ENCODE data around the gene CRADD. TPM values are rescaled to one million over a fixed set of nuclear protein-coding genes. Genes with fewer than 3 reads are reported as not detected.

Gene CRADD
- polyA plus RNA-seq, 2 donors: 4.2 to 12.0 TPM

- Histone ChIP-seq H3K9me3 (ENCODE audit: control insufficient read depth in 2 of 2, insufficient read depth in 1 of 2, low read depth in 1 of 2, low read length in 1 of 2) (no peaks in the 10 kb centered on the region), H3K4me1 (ENCODE audit: control insufficient read depth in 2 of 2, insufficient read depth in 2 of 2, low read length in 1 of 2) (no peaks in the 10 kb centered on the region), H3K4me3 (ENCODE audit: low read depth in 1 of 2, low read length in 2 of 2) (no peak overlapping the region), H3K36me3 (ENCODE audit: control insufficient read depth in 2 of 2, insufficient read depth in 2 of 2, low read length in 1 of 2) (no peaks in the 10 kb centered on the region), H3K27ac (ENCODE audit: low read depth in 2 of 2, low read length in 1 of 2) (no peak overlapping the region), H3K27me3 (ENCODE audit: control insufficient read depth in 1 of 2, insufficient read depth in 2 of 2, low read length in 2 of 2) (no peaks in the 10 kb centered on the region)
- 93 to 95% methylated on average over 1 of the region's 1 CpG for WGBS, 2 donors
These were observed 26.5 kb upstream of the CRADD start for GRCh38 chr12:93650626-93651025.

DNA sequence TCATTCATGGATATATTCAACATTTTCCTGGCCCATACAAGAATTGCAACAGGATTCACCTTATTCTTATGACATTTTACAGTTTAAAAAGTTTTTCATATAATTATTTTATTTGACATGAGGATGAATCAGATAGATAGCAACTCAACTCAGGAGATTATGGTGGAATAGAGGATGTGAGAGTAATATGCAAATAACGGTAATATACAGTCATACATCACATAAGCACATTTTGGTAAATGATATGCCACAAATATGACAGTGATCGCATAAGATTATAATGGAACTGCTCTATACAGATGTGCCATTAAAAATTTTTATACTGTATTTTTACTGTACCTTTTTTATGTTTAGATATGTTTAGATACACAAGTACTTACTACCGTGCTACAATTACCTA, 24.1 kb upstream of the CRADD start:
- H3K27ac ChIP-seq (ENCODE audit: low read depth in 2 of 2, low read length in 1 of 2): no peak overlapping the region
- H3K4me3 ChIP-seq (ENCODE audit: low read depth in 1 of 2, low read length in 2 of 2): no peak overlapping the region
- no peaks in the 10 kb centered on the region for H3K9me3 ChIP-seq (ENCODE audit: control insufficient read depth in 2 of 2, insufficient read depth in 1 of 2, low read depth in 1 of 2, low read length in 1 of 2)
- H3K27me3 ChIP-seq (ENCODE audit: control insufficient read depth in 1 of 2, insufficient read depth in 2 of 2, low read length in 2 of 2): no peaks in the 10 kb centered on the region
- WGBS, 2 donors: 91 to 93% methylated on average over 3 of the region's 3 CpGs
- H3K36me3 ChIP-seq (ENCODE audit: control insufficient read depth in 2 of 2, insufficient read depth in 2 of 2, low read length in 1 of 2): no peaks in the 10 kb centered on the region
- H3K4me1 ChIP-seq (ENCODE audit: control insufficient read depth in 2 of 2, insufficient read depth in 2 of 2, low read length in 1 of 2): no peaks in the 10 kb centered on the region

DNA sequence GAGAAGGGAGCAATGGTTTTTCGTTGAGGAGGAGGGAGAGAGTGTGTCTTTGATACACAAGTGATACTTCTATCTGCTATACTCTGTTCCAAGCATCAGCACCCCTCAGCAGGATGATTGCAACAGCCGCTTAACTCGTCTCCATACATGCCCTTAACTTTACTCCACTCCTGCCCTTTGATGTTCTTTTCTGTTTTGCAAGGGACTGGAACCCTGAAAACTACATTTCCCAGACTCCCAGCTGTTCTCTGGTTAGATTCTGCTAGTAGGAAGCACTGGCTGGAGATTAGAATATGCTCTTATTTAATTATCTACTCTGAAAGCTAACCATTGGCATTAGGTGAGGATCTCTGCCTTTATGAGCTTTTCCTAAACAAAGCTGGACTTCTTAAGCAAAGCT, 23.5 kb upstream of the CRADD start:
- WGBS, 2 donors: 84% methylated on average over 3 of the region's 3 CpGs

GRCh38 chr12:93654421-93654820, 22.8 kb upstream of the CRADD start:
- no peak overlapping the region for H3K27ac ChIP-seq (ENCODE audit: low read depth in 2 of 2, low read length in 1 of 2)
- 91 to 93% methylated on average over 2 of the region's 2 CpGs for WGBS, 2 donors
- no peaks in the 10 kb centered on the region for H3K4me1 ChIP-seq (ENCODE audit: control insufficient read depth in 2 of 2, insufficient read depth in 2 of 2, low read length in 1 of 2)
- H3K27me3 ChIP-seq (ENCODE audit: control insufficient read depth in 1 of 2, insufficient read depth in 2 of 2, low read length in 2 of 2): no peaks in the 10 kb centered on the region
- H3K9me3 ChIP-seq (ENCODE audit: control insufficient read depth in 2 of 2, insufficient read depth in 1 of 2, low read depth in 1 of 2, low read length in 1 of 2): no peaks in the 10 kb centered on the region
- no peaks in the 10 kb centered on the region for H3K36me3 ChIP-seq (ENCODE audit: control insufficient read depth in 2 of 2, insufficient read depth in 2 of 2, low read length in 1 of 2)
- H3K4me3 ChIP-seq (ENCODE audit: low read depth in 1 of 2, low read length in 2 of 2): no peak overlapping the region

More for the DNA sequence above, 23.5 kb upstream of the CRADD start:
- H3K4me3 ChIP-seq (ENCODE audit: low read depth in 1 of 2, low read length in 2 of 2): no peak overlapping the region
- H3K27ac ChIP-seq (ENCODE audit: low read depth in 2 of 2, low read length in 1 of 2): no peak overlapping the region
- H3K27me3 ChIP-seq (ENCODE audit: control insufficient read depth in 1 of 2, insufficient read depth in 2 of 2, low read length in 2 of 2): no peaks in the 10 kb centered on the region
- no peaks in the 10 kb centered on the region for H3K9me3 ChIP-seq (ENCODE audit: control insufficient read depth in 2 of 2, insufficient read depth in 1 of 2, low read depth in 1 of 2, low read length in 1 of 2)
- no peaks in the 10 kb centered on the region for H3K4me1 ChIP-seq (ENCODE audit: control insufficient read depth in 2 of 2, insufficient read depth in 2 of 2, low read length in 1 of 2)
- no peaks in the 10 kb centered on the region for H3K36me3 ChIP-seq (ENCODE audit: control insufficient read depth in 2 of 2, insufficient read depth in 2 of 2, low read length in 1 of 2)

- WGBS, 2 donors: 92 to 93% methylated on average over 2 of the region's 2 CpGs
- H3K9me3 ChIP-seq (ENCODE audit: control insufficient read depth in 2 of 2, insufficient read depth in 1 of 2, low read depth in 1 of 2, low read length in 1 of 2): no peaks in the 10 kb centered on the region
- no peaks in the 10 kb centered on the region for H3K4me1 ChIP-seq (ENCODE audit: control insufficient read depth in 2 of 2, insufficient read depth in 2 of 2, low read length in 1 of 2)
- H3K4me3 ChIP-seq (ENCODE audit: low read depth in 1 of 2, low read length in 2 of 2): no peak overlapping the region
- H3K36me3 ChIP-seq (ENCODE audit: control insufficient read depth in 2 of 2, insufficient read depth in 2 of 2, low read length in 1 of 2): no peaks in the 10 kb centered on the region
- H3K27ac ChIP-seq (ENCODE audit: low read depth in 2 of 2, low read length in 1 of 2): no peak overlapping the region
- no peaks in the 10 kb centered on the region for H3K27me3 ChIP-seq (ENCODE audit: control insufficient read depth in 1 of 2, insufficient read depth in 2 of 2, low read length in 2 of 2)
These were observed 20.1 kb upstream of the CRADD start for GRCh38 chr12:93657071-93657470.

DNA sequence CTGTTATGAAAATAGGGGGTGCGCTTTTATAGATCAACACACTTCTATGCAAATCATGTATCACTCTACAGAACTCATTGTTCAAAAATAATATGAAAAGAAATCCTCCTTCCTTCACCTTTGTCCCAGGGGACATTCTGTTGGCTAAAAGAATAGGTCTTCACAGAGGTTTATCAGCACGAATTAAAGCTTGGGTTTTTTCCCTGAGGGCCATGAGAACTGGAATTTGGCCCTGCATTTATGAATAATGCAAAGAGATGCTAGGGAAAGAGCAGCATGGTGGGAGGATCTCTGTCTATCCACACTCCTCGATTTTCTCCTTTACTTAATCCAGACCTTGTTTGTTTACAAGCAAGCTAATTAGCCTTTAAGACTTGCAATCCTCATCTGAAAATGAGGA, 16.2 kb upstream of the CRADD start:
- no peaks in the 10 kb centered on the region for H3K36me3 ChIP-seq (ENCODE audit: control insufficient read depth in 2 of 2, insufficient read depth in 2 of 2, low read length in 1 of 2)
- no peak overlapping the region for H3K27ac ChIP-seq (ENCODE audit: low read depth in 2 of 2, low read length in 1 of 2)
- no peaks in the 10 kb centered on the region for H3K27me3 ChIP-seq (ENCODE audit: control insufficient read depth in 1 of 2, insufficient read depth in 2 of 2, low read length in 2 of 2)
- H3K9me3 ChIP-seq (ENCODE audit: control insufficient read depth in 2 of 2, insufficient read depth in 1 of 2, low read depth in 1 of 2, low read length in 1 of 2): no peaks in the 10 kb centered on the region
- H3K4me1 ChIP-seq (ENCODE audit: control insufficient read depth in 2 of 2, insufficient read depth in 2 of 2, low read length in 1 of 2): peaks cover 0 to 2% of the 10 kb centered on the region in 2 donors
- 54 to 59% methylated on average over 3 of the region's 3 CpGs for WGBS, 2 donors
- H3K4me3 ChIP-seq (ENCODE audit: low read depth in 1 of 2, low read length in 2 of 2): no peak overlapping the region

- Histone ChIP-seq H3K36me3 (ENCODE audit: control insufficient read depth in 2 of 2, insufficient read depth in 2 of 2, low read length in 1 of 2) (no peaks in the 10 kb centered on the region), H3K4me3 (ENCODE audit: low read depth in 1 of 2, low read length in 2 of 2) (no peak overlapping the region), H3K27me3 (ENCODE audit: control insufficient read depth in 1 of 2, insufficient read depth in 2 of 2, low read length in 2 of 2) (no peaks in the 10 kb centered on the region), H3K9me3 (ENCODE audit: control insufficient read depth in 2 of 2, insufficient read depth in 1 of 2, low read depth in 1 of 2, low read length in 1 of 2) (no peaks in the 10 kb centered on the region), H3K4me1 (ENCODE audit: control insufficient read depth in 2 of 2, insufficient read depth in 2 of 2, low read length in 1 of 2) (peaks cover 0 to 2% of the 10 kb centered on the region in 2 donors), H3K27ac (ENCODE audit: low read depth in 2 of 2, low read length in 1 of 2) (no peak overlapping the region)
- 83 to 85% methylated on average over 2 of the region's 2 CpGs for WGBS, 2 donors
These were observed 14.0 kb upstream of the CRADD start for GRCh38 chr12:93663006-93663728.

GRCh38 chr12:93663729-93664084, 13.5 kb upstream of the CRADD start:
- H3K27me3 ChIP-seq (ENCODE audit: control insufficient read depth in 1 of 2, insufficient read depth in 2 of 2, low read length in 2 of 2): no peaks in the 10 kb centered on the region
- 94 to 96% methylated on average over 4 of the region's 4 CpGs for WGBS, 2 donors
- H3K4me3 ChIP-seq (ENCODE audit: low read depth in 1 of 2, low read length in 2 of 2): no peak overlapping the region
- peaks cover 0 to 2% of the 10 kb centered on the region in 2 donors for H3K4me1 ChIP-seq (ENCODE audit: control insufficient read depth in 2 of 2, insufficient read depth in 2 of 2, low read length in 1 of 2)
- H3K27ac ChIP-seq (ENCODE audit: low read depth in 2 of 2, low read length in 1 of 2): no peak overlapping the region
- no peaks in the 10 kb centered on the region for H3K36me3 ChIP-seq (ENCODE audit: control insufficient read depth in 2 of 2, insufficient read depth in 2 of 2, low read length in 1 of 2)
- H3K9me3 ChIP-seq (ENCODE audit: control insufficient read depth in 2 of 2, insufficient read depth in 1 of 2, low read depth in 1 of 2, low read length in 1 of 2): no peaks in the 10 kb centered on the region

GRCh38 chr12:93664573-93665138, 12.5 kb upstream of the CRADD start:
- no peak overlapping the region for H3K27ac ChIP-seq (ENCODE audit: low read depth in 2 of 2, low read length in 1 of 2)
- H3K27me3 ChIP-seq (ENCODE audit: control insufficient read depth in 1 of 2, insufficient read depth in 2 of 2, low read length in 2 of 2): no peaks in the 10 kb centered on the region
- no peaks in the 10 kb centered on the region for H3K9me3 ChIP-seq (ENCODE audit: control insufficient read depth in 2 of 2, insufficient read depth in 1 of 2, low read depth in 1 of 2, low read length in 1 of 2)
- no peak overlapping the region for H3K4me3 ChIP-seq (ENCODE audit: low read depth in 1 of 2, low read length in 2 of 2)
- H3K36me3 ChIP-seq (ENCODE audit: control insufficient read depth in 2 of 2, insufficient read depth in 2 of 2, low read length in 1 of 2): no peaks in the 10 kb centered on the region
- WGBS, 2 donors: 75 to 77% methylated on average over 2 of the region's 2 CpGs
- peaks cover 0 to 2% of the 10 kb centered on the region in 2 donors for H3K4me1 ChIP-seq (ENCODE audit: control insufficient read depth in 2 of 2, insufficient read depth in 2 of 2, low read length in 1 of 2)

GRCh38 chr12:93667672-93668071, 9.5 kb upstream of the CRADD start:
- H3K36me3 ChIP-seq (ENCODE audit: control insufficient read depth in 2 of 2, insufficient read depth in 2 of 2, low read length in 1 of 2): no peaks in the 10 kb centered on the region
- H3K4me3 ChIP-seq (ENCODE audit: low read depth in 1 of 2, low read length in 2 of 2): no peak overlapping the region
- no peak overlapping the region for H3K27ac ChIP-seq (ENCODE audit: low read depth in 2 of 2, low read length in 1 of 2)
- H3K9me3 ChIP-seq (ENCODE audit: control insufficient read depth in 2 of 2, insufficient read depth in 1 of 2, low read depth in 1 of 2, low read length in 1 of 2): no peaks in the 10 kb centered on the region
- 74 to 83% methylated on average over 1 of the region's 1 CpG for whole genome bisulfite sequencing, 2 donors
- H3K27me3 ChIP-seq (ENCODE audit: control insufficient read depth in 1 of 2, insufficient read depth in 2 of 2, low read length in 2 of 2): no peaks in the 10 kb centered on the region
- peaks cover 0 to 2% of the 10 kb centered on the region in 2 donors for H3K4me1 ChIP-seq (ENCODE audit: control insufficient read depth in 2 of 2, insufficient read depth in 2 of 2, low read length in 1 of 2)

Measured in esophagus (tissue), 2 donors.